ENCODE measurements around the gene DNASE1L1.

The DNASE1L1 gene

GRCh38 chrX:154384284-154384892, 24.7 kb downstream of the DNASE1L1 start:
- DNase-seq (ENCODE audit: extremely low read depth in 1 of 2, low read depth in 1 of 2): no peak

- no peak for DNase-seq (ENCODE audit: extremely low read depth in 1 of 2, low read depth in 1 of 2)
Measured at GRCh38 chrX:154383359-154384283, 25.4 kb downstream of the DNASE1L1 start.

DNA sequence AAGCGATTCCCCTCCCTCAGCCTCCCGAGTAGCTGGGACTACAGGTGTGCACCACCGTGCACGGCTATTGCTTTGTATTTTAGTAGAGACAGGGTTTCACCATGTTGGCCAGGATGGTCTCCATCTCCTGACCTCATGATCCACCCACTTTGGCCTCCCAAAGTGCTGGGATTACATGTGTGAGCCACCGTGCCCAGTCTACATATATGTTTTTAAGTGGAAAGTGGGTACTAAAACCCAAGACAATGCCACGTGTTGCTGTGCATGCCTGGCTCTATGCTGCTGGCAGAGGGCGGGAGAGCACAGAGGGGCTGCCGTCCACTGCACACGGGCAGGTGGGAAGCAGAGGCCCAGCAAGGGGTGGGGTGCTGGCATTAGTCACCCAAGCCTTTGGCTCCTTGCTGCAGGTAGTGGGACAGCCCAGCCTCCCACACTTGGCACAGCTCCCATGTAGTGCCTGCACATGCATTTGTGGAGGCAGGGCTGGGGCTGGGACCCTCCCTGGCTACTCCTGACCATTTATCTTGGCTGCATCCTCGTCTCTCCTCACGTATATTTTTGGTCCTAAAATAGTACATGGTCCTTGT, 26.5 kb downstream of the DNASE1L1 start:
- DNase-seq (ENCODE audit: extremely low read depth in 1 of 2, low read depth in 1 of 2): no peak

DNA sequence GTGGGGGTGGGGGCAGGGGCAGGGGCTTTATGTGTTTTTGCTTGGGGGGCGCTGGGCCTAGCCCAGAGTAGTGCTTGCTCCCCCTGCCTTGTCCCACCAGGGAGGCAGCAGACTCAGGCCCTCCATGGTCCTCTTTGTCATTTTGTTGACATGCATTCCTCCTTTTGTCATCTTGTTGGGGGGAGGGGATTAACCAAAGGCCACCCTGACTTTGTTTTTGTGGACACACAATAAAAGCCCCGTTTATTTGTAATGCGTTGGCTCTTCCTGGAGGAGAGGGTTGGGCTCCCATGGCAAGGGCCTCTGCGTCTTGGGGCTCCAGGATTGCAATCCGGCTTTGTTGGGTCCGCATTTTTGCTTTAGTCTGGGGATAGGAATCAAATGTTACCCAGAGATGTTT, 27.8 kb downstream of the DNASE1L1 start:
- DNase-seq (ENCODE audit: extremely low read depth in 1 of 2, low read depth in 1 of 2): no peak

DNA sequence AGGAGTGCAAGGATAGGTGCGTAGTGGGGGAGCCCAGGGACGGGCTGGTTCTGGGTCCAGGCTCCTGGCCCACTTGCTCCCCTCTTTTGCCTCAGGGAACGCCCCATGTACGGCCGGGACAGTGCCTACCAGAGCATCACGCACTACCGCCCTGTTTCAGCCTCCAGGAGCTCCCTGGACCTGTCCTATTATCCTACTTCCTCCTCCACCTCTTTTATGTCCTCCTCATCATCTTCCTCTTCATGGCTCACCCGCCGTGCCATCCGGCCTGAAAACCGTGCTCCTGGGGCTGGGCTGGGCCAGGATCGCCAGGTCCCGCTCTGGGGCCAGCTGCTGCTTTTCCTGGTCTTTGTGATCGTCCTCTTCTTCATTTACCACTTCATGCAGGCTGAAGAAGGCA, 28.3 kb downstream of the DNASE1L1 start:
- DNase-seq (ENCODE audit: extremely low read depth in 1 of 2, low read depth in 1 of 2): no peak

- DNase-seq (ENCODE audit: extremely low read depth in 1 of 2, low read depth in 1 of 2): no peak
Measured at GRCh38 chrX:154380153-154380552, 28.9 kb downstream of the DNASE1L1 start.

- no peak for DNase-seq (ENCODE audit: extremely low read depth in 1 of 2, low read depth in 1 of 2)
Measured at GRCh38 chrX:154379569-154379951, 29.5 kb downstream of the DNASE1L1 start.

GRCh38 chrX:154378799-154379568, 30.1 kb downstream of the DNASE1L1 start, which contains the start of gene EMD:
TSS of gene EMD (plus strand) at chrX:154379295. CDS start at chrX:154379485, 190 bp downstream.
- DNase-seq (ENCODE audit: extremely low read depth in 1 of 2, low read depth in 1 of 2): peak; percentile 87 to 92

- no peak for DNase-seq (ENCODE audit: extremely low read depth in 1 of 2, low read depth in 1 of 2)
Measured at GRCh38 chrX:154378059-154378798, 30.8 kb downstream of the DNASE1L1 start.

GRCh38 chrX:154376774-154377173, 32.3 kb downstream of the DNASE1L1 start:
- no peak for DNase-seq (ENCODE audit: extremely low read depth in 1 of 2, low read depth in 1 of 2)

GRCh38 chrX:154375156-154375504, 33.9 kb downstream of the DNASE1L1 start:
- DNase-seq (ENCODE audit: extremely low read depth in 1 of 2, low read depth in 1 of 2): no peak

- DNase-seq (ENCODE audit: extremely low read depth in 1 of 2, low read depth in 1 of 2): no peak
Measured at GRCh38 chrX:154374313-154375155, 34.5 kb downstream of the DNASE1L1 start, which contains the start of gene FLNA. TSS of gene FLNA (minus strand) at chrX:154374634. CDS start at chrX:154371245, 3,389 bp downstream.

GRCh38 chrX:154373340-154374306, 35.4 kb downstream of the DNASE1L1 start:
- DNase-seq (ENCODE audit: extremely low read depth in 1 of 2, low read depth in 1 of 2): no peak

GRCh38 chrX:154372612-154373022, 36.4 kb downstream of the DNASE1L1 start:
- DNase-seq (ENCODE audit: extremely low read depth in 1 of 2, low read depth in 1 of 2): no peak

DNA sequence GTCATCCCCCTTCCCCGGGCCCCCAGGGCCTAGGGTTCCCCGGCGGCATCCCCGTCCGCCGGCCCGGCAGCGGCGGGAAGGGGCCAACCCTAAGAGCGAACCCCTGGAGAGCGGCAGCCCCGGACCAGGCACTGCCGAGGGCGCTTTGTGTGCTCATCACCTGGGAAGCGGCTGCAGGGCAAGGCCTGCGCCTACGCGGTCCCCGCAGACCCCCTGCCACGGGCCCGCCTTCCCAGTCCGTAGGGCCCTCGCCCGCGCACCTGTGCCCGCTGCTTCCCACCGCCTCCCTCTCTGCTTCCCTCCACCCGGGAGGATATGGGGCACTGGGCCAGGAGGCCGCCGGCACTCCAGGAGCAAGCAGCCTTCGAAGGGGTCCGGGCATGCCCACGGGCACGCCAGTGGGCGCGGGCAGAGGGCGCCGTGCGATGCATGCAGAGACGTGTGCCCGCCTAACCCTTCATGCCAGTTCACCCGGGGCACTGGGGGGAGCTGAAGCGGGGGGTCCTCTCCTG, 37.2 kb downstream of the DNASE1L1 start:
- DNase-seq (ENCODE audit: extremely low read depth in 1 of 2, low read depth in 1 of 2): no peak

GRCh38 chrX:154371017-154371788, 37.9 kb downstream of the DNASE1L1 start:
- peak; percentile 80 to 85 for DNase-seq (ENCODE audit: extremely low read depth in 1 of 2, low read depth in 1 of 2)

DNA sequence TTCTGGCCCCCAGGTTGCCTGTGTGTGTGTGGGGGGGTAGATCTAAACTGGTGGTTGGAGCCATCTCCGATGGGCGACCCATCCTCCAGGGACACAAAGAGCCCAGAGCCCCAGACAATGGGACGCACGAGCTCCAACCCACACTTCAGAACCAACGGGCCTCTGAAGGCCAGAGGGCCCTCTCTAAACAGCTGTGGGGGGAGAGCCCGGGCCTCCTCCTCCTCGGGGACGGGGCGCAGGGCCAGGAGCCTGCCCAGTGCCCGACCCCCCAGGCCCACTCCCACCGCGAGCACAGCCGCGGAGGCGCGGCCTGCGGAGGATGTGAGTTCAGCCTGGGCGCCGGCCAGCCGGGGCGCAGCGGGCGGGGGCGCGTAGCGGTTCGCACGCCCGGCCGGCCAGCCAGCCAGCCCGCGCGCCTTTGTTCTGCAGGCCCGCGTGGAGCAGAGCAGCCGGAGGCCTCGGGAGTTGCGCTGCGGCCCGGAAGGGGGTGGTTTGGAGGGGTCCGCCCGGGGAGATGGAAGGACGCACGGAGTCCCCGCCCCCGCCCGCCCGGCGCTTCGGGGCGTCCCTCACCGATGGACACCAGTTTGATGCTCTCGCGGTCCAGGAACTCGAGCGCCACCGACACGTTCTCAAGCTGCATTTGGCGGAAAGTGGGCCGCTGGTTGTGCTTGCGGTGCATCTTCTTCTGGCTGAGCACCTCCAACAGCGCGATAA, 38.6 kb downstream of the DNASE1L1 start:
- DNase-seq (ENCODE audit: extremely low read depth in 1 of 2, low read depth in 1 of 2): no peak

Data from stimulated activated CD8-positive, alpha-beta memory T cell treated with anti-CD3 and anti-CD28 coated beads, Interleukin-7, amount 100 ng/mL, for 48 hours (primary cell).